Measurements from ENCODE around the gene CDK14. TPM values are rescaled to one million over a fixed set of nuclear protein-coding genes. Genes with fewer than 3 reads are reported as not detected.

The CDK14 gene
- total and polyA plus RNA-seq, 10 of the 15 experiments (the other 5 are each of a cell fraction or from before 2014, with no cell fraction given), result 6.5 to 61.3 (median 24.2) TPM

DNA sequence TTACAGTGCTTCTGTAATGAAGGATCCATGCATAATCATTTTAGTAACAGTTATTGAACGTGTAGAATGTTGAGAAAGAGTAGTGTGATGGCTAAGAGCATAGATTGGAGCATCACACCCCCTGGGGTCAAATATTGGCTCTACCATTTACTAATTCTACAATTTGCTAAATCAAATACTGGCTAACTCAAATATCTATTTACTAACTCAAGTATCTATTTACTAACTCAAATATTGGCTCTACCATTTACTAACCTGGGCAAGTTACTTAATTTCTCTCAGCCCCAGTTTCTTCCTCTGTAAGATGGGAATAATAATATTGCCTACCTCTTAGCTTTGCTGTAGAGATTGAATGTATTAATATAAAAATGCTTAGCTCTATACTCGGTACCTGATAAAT lies 64.0 kb downstream of the CDK14 start:
- DNase-seq (ENCODE audit: low read depth, low spot score), result no peak

More for the DNA sequence above, 64.0 kb downstream of the CDK14 start:
- no TSS peak for BruUV-seq (replicated peaks)
- no peak overlapping the region for H2AFZ ChIP-seq (ENCODE audit: control insufficient read depth, low read depth, low read length)
- SMC1A ChIA-PET (ENCODE audit: uncharacterized antibody, unreplicated experiment), result interaction anchor here (0.7 to 3.2 kb wide), 11 partner anchors 12 to 193 kb away, joined by 3 to 16 read pairs (median 3); partner anchors contain the start of gene CDK14
- RAD21 ChIA-PET (ENCODE audit: unreplicated experiment), result interaction anchor here (0.6 to 1.1 kb wide), 5 partner anchors 14 to 49 kb away, joined by 3 read pairs; no protein-coding TSS in a partner anchor
- H4K20me1 ChIP-seq (ENCODE audit: control insufficient read depth, insufficient read depth), result no peaks in the 10 kb centered on the region
- H3K27ac ChIP-seq (ENCODE audit: control insufficient read depth, insufficient read depth), result no peak overlapping the region
- no peaks in the 10 kb centered on the region for H3K36me3 ChIP-seq (ENCODE audit: control insufficient read depth in 2 of 2, insufficient read depth in 2 of 2, low read length in 1 of 2)
- H3K4me1 ChIP-seq (ENCODE audit: control insufficient read depth, insufficient read depth, low read length), result peaks cover 45% of the 10 kb centered on the region
- CTCF ChIA-PET, result interaction anchor here (0.7 to 4.1 kb wide), 5 partner anchors 14 to 48 kb away, joined by 3 to 14 read pairs (median 3); no protein-coding TSS in a partner anchor
- no peaks in the 10 kb centered on the region for H3K27me3 ChIP-seq (replicated peaks in 1 of 2; ENCODE audit: control insufficient read depth in 2 of 2, insufficient read depth in 2 of 2, low read length in 1 of 2)
- WGBS (ENCODE audit: insufficient coverage, insufficient replicate concordance, low lambda C conversion rate, missing lambda C conversion rate), result 87% methylated on average over 2 of the region's 2 CpGs
- in situ Hi-C loops (cut with MboI), result no loop called here
- H3K79me2 ChIP-seq (ENCODE audit: control insufficient read depth, insufficient read depth, low read length), result no peaks in the 10 kb centered on the region
- no peak overlapping the region for H3K4me3 ChIP-seq
- no peak overlapping the region for H3K4me2 ChIP-seq (ENCODE audit: control insufficient read depth, insufficient read depth)
- TF ChIP-seq, protein P1, sequence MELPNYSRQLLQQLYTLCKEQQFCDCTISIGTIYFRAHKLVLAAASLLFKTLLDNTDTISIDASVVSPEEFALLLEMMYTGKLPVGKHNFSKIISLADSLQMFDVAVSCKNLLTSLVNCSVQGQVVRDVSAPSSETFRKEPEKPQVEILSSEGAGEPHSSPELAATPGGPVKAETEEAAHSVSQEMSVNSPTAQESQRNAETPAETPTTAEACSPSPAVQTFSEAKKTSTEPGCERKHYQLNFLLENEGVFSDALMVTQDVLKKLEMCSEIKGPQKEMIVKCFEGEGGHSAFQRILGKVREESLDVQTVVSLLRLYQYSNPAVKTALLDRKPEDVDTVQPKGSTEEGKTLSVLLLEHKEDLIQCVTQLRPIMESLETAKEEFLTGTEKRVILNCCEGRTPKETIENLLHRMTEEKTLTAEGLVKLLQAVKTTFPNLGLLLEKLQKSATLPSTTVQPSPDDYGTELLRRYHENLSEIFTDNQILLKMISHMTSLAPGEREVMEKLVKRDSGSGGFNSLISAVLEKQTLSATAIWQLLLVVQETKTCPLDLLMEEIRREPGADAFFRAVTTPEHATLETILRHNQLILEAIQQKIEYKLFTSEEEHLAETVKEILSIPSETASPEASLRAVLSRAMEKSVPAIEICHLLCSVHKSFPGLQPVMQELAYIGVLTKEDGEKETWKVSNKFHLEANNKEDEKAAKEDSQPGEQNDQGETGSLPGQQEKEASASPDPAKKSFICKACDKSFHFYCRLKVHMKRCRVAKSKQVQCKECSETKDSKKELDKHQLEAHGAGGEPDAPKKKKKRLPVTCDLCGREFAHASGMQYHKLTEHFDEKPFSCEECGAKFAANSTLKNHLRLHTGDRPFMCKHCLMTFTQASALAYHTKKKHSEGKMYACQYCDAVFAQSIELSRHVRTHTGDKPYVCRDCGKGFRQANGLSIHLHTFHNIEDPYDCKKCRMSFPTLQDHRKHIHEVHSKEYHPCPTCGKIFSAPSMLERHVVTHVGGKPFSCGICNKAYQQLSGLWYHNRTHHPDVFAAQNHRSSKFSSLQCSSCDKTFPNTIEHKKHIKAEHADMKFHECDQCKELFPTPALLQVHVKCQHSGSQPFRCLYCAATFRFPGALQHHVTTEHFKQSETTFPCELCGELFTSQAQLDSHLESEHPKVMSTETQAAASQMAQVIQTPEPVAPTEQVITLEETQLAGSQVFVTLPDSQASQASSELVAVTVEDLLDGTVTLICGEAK (IDR thresholded peaks at IDR 0.05; ENCODE audit: borderline replicate concordance), result no peak
- TF ChIP-seq NR2C2 (IDR thresholded peaks at IDR 0.05; ENCODE audit: borderline replicate concordance, control insufficient read depth, insufficient read length, low read depth) (no peak), CREM (IDR thresholded peaks at IDR 0.05; ENCODE audit: low read depth) (no peak), RFX5 (IDR thresholded peaks at IDR 0.05; ENCODE audit: low read depth, low read length) (no peak), MEF2B (IDR thresholded peaks at IDR 0.05; ENCODE audit: partially characterized antibody, poor library complexity, severe bottlenecking) (no peak), FOXM1 (IDR thresholded peaks at IDR 0.05; ENCODE audit: low read depth, low read length) (no peak), ESRRA (IDR thresholded peaks at IDR 0.05; ENCODE audit: low read length) (no peak), ASH2L (IDR thresholded peaks at IDR 0.05; ENCODE audit: borderline replicate concordance, low read depth) (no peak), SUPT20H (IDR thresholded peaks at IDR 0.05; ENCODE audit: borderline replicate concordance, control insufficient read depth, low read depth, low read length) (no peak), ZNF622 (IDR thresholded peaks at IDR 0.05) (no peak)
- TF ChIP-seq, protein P2, sequence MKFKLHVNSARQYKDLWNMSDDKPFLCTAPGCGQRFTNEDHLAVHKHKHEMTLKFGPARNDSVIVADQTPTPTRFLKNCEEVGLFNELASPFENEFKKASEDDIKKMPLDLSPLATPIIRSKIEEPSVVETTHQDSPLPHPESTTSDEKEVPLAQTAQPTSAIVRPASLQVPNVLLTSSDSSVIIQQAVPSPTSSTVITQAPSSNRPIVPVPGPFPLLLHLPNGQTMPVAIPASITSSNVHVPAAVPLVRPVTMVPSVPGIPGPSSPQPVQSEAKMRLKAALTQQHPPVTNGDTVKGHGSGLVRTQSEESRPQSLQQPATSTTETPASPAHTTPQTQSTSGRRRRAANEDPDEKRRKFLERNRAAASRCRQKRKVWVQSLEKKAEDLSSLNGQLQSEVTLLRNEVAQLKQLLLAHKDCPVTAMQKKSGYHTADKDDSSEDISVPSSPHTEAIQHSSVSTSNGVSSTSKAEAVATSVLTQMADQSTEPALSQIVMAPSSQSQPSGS (IDR thresholded peaks at IDR 0.05; ENCODE audit: low read length), result no peak
- TF ChIP-seq, protein P3, sequence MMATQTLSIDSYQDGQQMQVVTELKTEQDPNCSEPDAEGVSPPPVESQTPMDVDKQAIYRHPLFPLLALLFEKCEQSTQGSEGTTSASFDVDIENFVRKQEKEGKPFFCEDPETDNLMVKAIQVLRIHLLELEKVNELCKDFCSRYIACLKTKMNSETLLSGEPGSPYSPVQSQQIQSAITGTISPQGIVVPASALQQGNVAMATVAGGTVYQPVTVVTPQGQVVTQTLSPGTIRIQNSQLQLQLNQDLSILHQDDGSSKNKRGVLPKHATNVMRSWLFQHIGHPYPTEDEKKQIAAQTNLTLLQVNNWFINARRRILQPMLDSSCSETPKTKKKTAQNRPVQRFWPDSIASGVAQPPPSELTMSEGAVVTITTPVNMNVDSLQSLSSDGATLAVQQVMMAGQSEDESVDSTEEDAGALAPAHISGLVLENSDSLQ (IDR thresholded peaks at IDR 0.05), result no peak
- TF ChIP-seq, protein P4, sequence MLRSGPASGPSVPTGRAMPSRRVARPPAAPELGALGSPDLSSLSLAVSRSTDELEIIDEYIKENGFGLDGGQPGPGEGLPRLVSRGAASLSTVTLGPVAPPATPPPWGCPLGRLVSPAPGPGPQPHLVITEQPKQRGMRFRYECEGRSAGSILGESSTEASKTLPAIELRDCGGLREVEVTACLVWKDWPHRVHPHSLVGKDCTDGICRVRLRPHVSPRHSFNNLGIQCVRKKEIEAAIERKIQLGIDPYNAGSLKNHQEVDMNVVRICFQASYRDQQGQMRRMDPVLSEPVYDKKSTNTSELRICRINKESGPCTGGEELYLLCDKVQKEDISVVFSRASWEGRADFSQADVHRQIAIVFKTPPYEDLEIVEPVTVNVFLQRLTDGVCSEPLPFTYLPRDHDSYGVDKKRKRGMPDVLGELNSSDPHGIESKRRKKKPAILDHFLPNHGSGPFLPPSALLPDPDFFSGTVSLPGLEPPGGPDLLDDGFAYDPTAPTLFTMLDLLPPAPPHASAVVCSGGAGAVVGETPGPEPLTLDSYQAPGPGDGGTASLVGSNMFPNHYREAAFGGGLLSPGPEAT (IDR thresholded peaks at IDR 0.05; ENCODE audit: low read depth), result no peak
- FAIRE-seq (no peak), ATAC-seq (no peak)
- H3K9me3 ChIP-seq (replicated peaks; ENCODE audit: control insufficient read depth, insufficient read depth, low read length), result no peaks in the 10 kb centered on the region; the same call in 2 of the 3 replicates
- no peak overlapping the region for H3K9ac ChIP-seq (ENCODE audit: control insufficient read depth, insufficient read depth, low read length)
- POLR2A ChIA-PET, result interaction anchor here (1.6 kb wide), 1 partner anchor 13 kb away, joined by 5 read pairs; no protein-coding TSS in a partner anchor
- intact Hi-C loops (cut with micrococcal nuclease; ENCODE audit: unreplicated experiment), result no loop called here

All from GM12878 (cell line).